A549 (cell line): ENCODE measurements around the gene FBXO21.

Experiments used
- CBX8 ChIP-seq: fragments of 200-600 bp; sonication (generic); IDR thresholded peaks from 2 replicates; pipeline ENCODE4 v1.6.1; 2016
- EP300 ChIP-seq, 2 experiments: fragments of >200 bp; sonication (Bioruptor Twin); formaldehyde crosslinking; IDR thresholded peaks; 2 replicates in 1 of 2; 3 replicates in 1 of 2; pipeline ENCODE4 v1.6.1; 2016 to 2017
- FOSB ChIP-seq: fragments of 250-450 bp; sonication (Bioruptor Pico); IDR thresholded peaks from 2 replicates; pipeline ENCODE4 v1.5.0; 2020; ENCODE audit warnings: mild to moderate bottlenecking, moderate library complexity
- HDAC2 ChIP-seq: fragments of 200-600 bp; sonication (generic); IDR thresholded peaks from 2 replicates; pipeline ENCODE4 v1.6.1; 2016
- KDM1A ChIP-seq: fragments of 200-600 bp; sonication (generic); IDR thresholded peaks from 2 replicates; pipeline ENCODE4 v1.6.1; 2016; ENCODE audit warnings: low read depth, mild to moderate bottlenecking
- KDM5A ChIP-seq: fragments of 200-600 bp; sonication (generic); IDR thresholded peaks from 2 replicates; pipeline ENCODE4 v1.6.1; 2016; ENCODE audit warnings: antibody characterized with exemption, mild to moderate bottlenecking
- MYC ChIP-seq: IDR thresholded peaks from 2 replicates; pipeline ENCODE4 v1.6.1; 2012; ENCODE audit warnings: mild to moderate bottlenecking, inconsistent platforms, low read length, improper control_type of control experiment, borderline replicate concordance
- POLR2A ChIP-seq: IDR thresholded peaks from 2 replicates; pipeline ENCODE4 v1.6.1; 2012; ENCODE audit warnings: mild to moderate bottlenecking, low read length
- TF ChIP-seq, protein P1 (sequence below): fragments of 450-650 bp; IDR thresholded peaks from 2 replicates; pipeline ENCODE4 v1.6.1; 2014; ENCODE audit warnings: antibody characterized with exemption
- TF ChIP-seq, protein P2 (sequence below): fragments of >200 bp; sonication (Bioruptor Twin); formaldehyde crosslinking; IDR thresholded peaks from 3 replicates; pipeline ENCODE4 v1.5.1; 2016
- TF ChIP-seq, protein P3 (sequence below): fragments of 250-450 bp; sonication (Bioruptor Pico); IDR thresholded peaks from 2 replicates; pipeline ENCODE4 v1.5.0; 2020; ENCODE audit warnings: low read depth, mild to moderate bottlenecking, moderate library complexity
- TF ChIP-seq, protein P4 (sequence below): fragments of >200 bp; sonication (Bioruptor Twin); formaldehyde crosslinking; IDR thresholded peaks from 2 replicates; pipeline ENCODE4 v1.6.1; 2016
- TF ChIP-seq, protein P5 (sequence below): IDR thresholded peaks from 2 replicates; pipeline ENCODE4 v1.6.1; 2012

DNA sequence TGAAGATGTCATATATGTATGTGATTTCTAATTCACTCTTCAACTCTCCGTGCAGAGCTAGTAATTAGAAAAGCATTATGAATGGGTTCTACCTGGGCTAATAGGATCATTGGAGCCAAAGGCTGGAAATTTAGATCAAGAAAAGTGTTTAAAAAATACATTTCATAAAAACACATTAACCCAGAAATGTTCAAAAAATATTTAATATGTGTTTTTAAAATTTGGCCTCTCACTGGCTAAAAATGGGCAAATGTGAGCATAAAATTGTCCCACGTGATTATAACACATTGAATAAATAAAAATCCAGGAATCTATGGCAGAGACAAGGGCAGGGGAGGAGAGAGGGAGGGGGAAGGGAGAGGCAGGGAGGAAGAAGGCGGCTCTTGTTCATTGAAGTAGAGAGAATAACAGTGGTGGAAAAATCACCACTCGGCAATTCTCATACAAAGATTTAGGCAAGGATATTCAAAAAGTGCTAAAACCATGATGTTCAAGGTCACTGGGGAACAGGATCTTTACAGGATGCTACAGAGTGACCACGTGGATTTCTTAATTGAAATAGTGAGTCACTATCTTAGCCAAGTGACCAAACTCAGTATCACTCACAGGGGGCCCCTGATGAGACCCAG, 38.8 kb downstream of the FBXO21 start:
- TF ChIP-seq, protein P1, sequence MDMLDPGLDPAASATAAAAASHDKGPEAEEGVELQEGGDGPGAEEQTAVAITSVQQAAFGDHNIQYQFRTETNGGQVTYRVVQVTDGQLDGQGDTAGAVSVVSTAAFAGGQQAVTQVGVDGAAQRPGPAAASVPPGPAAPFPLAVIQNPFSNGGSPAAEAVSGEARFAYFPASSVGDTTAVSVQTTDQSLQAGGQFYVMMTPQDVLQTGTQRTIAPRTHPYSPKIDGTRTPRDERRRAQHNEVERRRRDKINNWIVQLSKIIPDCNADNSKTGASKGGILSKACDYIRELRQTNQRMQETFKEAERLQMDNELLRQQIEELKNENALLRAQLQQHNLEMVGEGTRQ: no peak
- TF ChIP-seq FOSB (no peak), EP300 (IDR thresholded peaks at IDR 0.05) (no peak), HDAC2 (no peak), CBX8 (no peak), MYC (no peak), POLR2A (no peak), KDM5A (no peak), KDM1A (no peak)
- TF ChIP-seq, protein P2, sequence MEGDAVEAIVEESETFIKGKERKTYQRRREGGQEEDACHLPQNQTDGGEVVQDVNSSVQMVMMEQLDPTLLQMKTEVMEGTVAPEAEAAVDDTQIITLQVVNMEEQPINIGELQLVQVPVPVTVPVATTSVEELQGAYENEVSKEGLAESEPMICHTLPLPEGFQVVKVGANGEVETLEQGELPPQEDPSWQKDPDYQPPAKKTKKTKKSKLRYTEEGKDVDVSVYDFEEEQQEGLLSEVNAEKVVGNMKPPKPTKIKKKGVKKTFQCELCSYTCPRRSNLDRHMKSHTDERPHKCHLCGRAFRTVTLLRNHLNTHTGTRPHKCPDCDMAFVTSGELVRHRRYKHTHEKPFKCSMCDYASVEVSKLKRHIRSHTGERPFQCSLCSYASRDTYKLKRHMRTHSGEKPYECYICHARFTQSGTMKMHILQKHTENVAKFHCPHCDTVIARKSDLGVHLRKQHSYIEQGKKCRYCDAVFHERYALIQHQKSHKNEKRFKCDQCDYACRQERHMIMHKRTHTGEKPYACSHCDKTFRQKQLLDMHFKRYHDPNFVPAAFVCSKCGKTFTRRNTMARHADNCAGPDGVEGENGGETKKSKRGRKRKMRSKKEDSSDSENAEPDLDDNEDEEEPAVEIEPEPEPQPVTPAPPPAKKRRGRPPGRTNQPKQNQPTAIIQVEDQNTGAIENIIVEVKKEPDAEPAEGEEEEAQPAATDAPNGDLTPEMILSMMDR: no peak; the same call in 2 of the 3 replicates
- TF ChIP-seq, protein P3, sequence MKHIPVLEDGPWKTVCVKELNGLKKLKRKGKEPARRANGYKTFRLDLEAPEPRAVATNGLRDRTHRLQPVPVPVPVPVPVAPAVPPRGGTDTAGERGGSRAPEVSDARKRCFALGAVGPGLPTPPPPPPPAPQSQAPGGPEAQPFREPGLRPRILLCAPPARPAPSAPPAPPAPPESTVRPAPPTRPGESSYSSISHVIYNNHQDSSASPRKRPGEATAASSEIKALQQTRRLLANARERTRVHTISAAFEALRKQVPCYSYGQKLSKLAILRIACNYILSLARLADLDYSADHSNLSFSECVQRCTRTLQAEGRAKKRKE (CRISPR knock-in tag): no peak
- TF ChIP-seq, protein P4, sequence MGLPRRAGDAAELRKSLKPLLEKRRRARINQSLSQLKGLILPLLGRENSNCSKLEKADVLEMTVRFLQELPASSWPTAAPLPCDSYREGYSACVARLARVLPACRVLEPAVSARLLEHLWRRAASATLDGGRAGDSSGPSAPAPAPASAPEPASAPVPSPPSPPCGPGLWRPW: no peak
- TF ChIP-seq, protein P5, sequence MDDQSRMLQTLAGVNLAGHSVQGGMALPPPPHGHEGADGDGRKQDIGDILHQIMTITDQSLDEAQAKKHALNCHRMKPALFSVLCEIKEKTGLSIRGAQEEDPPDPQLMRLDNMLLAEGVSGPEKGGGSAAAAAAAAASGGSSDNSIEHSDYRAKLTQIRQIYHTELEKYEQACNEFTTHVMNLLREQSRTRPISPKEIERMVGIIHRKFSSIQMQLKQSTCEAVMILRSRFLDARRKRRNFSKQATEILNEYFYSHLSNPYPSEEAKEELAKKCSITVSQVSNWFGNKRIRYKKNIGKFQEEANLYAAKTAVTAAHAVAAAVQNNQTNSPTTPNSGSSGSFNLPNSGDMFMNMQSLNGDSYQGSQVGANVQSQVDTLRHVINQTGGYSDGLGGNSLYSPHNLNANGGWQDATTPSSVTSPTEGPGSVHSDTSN: no peak
